Astrocyte of the hippocampus (primary cell): ENCODE measurements around the gene CAV3.
A peak's percentile ranks its signal among the peaks of the same experiment; 100 is the strongest.

Experiments
- DNase-seq: peaks from one replicate; pipeline ENCODE4 v3.0.0; 2011; ENCODE audit warnings: low read depth, low spot score

CAV3 gene

GRCh38 chr3:8734908-8735307, 1.3 kb downstream of the CAV3 start:
- DNase-seq = peak; percentile 28

- no peak for DNase-seq
Observed at GRCh38 chr3:8736436-8736835, 2.8 kb downstream of the CAV3 start.

GRCh38 chr3:8737301-8737700, 3.7 kb downstream of the CAV3 start:
- no peak for DNase-seq

- no peak for DNase-seq
Observed at GRCh38 chr3:8737823-8738222, 4.2 kb downstream of the CAV3 start.

GRCh38 chr3:8738639-8739038, 5.0 kb downstream of the CAV3 start:
- DNase-seq = no peak

GRCh38 chr3:8739757-8740504, 6.3 kb downstream of the CAV3 start:
- DNase-seq = peak; percentile 72

GRCh38 chr3:8741581-8742261, 8.1 kb downstream of the CAV3 start:
- DNase-seq = peak; percentile 89

- no peak for DNase-seq
Observed at GRCh38 chr3:8743021-8743601, 9.5 kb downstream of the CAV3 start.

GRCh38 chr3:8743911-8744310, 10.3 kb downstream of the CAV3 start:
- DNase-seq = no peak

- DNase-seq = no peak
Observed at GRCh38 chr3:8745619-8746370, 12.2 kb downstream of the CAV3 start.

- peak; percentile 68 for DNase-seq
Observed at GRCh38 chr3:8746780-8747345, 13.3 kb downstream of the CAV3 start.

GRCh38 chr3:8749316-8749715, 15.7 kb downstream of the CAV3 start:
- DNase-seq = no peak

- no peak for DNase-seq
Observed at GRCh38 chr3:8752832-8753231, 19.2 kb downstream of the CAV3 start.

- DNase-seq = no peak
Observed at GRCh38 chr3:8755097-8755496, 21.5 kb downstream of the CAV3 start.

GRCh38 chr3:8755564-8756237, 22.1 kb downstream of the CAV3 start:
- DNase-seq = no peak

- DNase-seq = peak; percentile 33
Observed at GRCh38 chr3:8756671-8757070, 23.1 kb downstream of the CAV3 start.

- DNase-seq = peak; percentile 93
Observed at GRCh38 chr3:8757551-8758518, 24.2 kb downstream of the CAV3 start.

GRCh38 chr3:8759038-8759707, 25.6 kb downstream of the CAV3 start:
- DNase-seq = peak; percentile 51

- no peak for DNase-seq
Observed at GRCh38 chr3:8760091-8760490, 26.5 kb downstream of the CAV3 start.

GRCh38 chr3:8760506-8760905, 26.9 kb downstream of the CAV3 start:
- peak; percentile 50 for DNase-seq
